ENCODE results near the gene SCFD1.

SCFD1 gene

DNA sequence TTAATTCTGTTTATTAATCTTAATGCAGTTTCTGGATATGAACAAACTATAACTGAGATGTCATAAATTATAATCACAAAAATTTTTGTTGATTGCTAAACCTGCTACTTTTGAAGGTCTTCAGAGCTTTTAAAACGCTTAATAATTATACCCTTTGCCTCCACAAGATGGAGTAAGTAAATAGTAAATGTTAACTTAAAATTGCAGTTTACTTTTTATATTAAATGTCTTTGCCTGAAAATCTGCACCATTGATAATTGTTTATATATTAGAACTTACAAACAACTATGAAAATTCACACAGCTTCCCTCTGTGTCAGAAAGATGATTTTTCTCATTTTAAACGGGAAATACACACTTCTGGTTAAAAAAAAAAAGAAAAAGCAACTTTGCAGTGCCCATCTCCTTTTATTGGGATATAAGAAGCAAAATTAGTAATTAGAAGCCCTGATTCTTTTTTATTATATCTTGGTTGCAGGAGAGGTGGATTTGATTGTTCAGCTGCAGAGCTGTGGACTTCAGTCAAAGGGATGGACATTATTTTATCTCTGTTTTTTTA lies 35.6 kb downstream of the SCFD1 start:
- TF ChIP-seq, protein P1, sequence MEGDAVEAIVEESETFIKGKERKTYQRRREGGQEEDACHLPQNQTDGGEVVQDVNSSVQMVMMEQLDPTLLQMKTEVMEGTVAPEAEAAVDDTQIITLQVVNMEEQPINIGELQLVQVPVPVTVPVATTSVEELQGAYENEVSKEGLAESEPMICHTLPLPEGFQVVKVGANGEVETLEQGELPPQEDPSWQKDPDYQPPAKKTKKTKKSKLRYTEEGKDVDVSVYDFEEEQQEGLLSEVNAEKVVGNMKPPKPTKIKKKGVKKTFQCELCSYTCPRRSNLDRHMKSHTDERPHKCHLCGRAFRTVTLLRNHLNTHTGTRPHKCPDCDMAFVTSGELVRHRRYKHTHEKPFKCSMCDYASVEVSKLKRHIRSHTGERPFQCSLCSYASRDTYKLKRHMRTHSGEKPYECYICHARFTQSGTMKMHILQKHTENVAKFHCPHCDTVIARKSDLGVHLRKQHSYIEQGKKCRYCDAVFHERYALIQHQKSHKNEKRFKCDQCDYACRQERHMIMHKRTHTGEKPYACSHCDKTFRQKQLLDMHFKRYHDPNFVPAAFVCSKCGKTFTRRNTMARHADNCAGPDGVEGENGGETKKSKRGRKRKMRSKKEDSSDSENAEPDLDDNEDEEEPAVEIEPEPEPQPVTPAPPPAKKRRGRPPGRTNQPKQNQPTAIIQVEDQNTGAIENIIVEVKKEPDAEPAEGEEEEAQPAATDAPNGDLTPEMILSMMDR (IDR thresholded peaks at IDR 0.05; ENCODE audit: low read depth, low read length, poor library complexity, severe bottlenecking): peak; percentile 28
- TF ChIP-seq EZH2phosphoT487 (IDR thresholded peaks at IDR 0.05; ENCODE audit: borderline replicate concordance, low read length): no peak
- peaks cover 79% of the 10 kb centered on the region for H3K36me3 ChIP-seq (ENCODE audit: control insufficient read depth, low read length)

DNA sequence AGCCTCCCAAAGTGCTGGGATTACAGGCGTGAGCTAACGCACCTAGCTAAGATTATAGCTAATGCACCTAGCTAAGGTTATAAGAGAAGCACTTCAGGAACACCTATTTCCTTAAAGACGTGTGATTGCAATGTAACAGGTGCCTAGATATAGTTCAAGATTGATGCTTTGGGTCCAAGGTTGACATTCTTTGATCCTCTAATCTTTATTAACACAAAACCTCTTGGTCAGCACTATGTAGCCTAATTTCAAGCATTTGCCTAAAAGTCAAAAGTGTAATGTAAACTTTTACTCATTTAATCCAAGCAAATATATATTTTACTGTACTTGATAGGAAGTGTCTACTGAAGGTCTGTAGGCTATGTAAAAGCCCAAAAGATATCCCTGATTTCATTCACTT lies 36.5 kb downstream of the SCFD1 start:
- H3K4me1 ChIP-seq (ENCODE audit: control insufficient read depth, low read length): no peaks in the 10 kb centered on the region
- no peak overlapping the region for H3K4me2 ChIP-seq (ENCODE audit: low read length)
- TF ChIP-seq EZH2phosphoT487 (IDR thresholded peaks at IDR 0.05; ENCODE audit: borderline replicate concordance, low read length): no peak
- TF ChIP-seq, protein P1 (IDR thresholded peaks at IDR 0.05; ENCODE audit: low read depth, low read length, poor library complexity, severe bottlenecking): no peak
- no peaks in the 10 kb centered on the region for H3K79me2 ChIP-seq (ENCODE audit: control insufficient read depth, low read length)
- no peak overlapping the region for H3K27ac ChIP-seq (ENCODE audit: low read depth, low read length)
- no peaks in the 10 kb centered on the region for H3K9me2 ChIP-seq (replicated peaks; ENCODE audit: control insufficient read depth, low read length)
- H3K9me3 ChIP-seq (ENCODE audit: control insufficient read depth, insufficient read depth, low read length): no peaks in the 10 kb centered on the region
- H4K20me1 ChIP-seq (ENCODE audit: control insufficient read depth, insufficient read depth, low read depth, low read length): no peaks in the 10 kb centered on the region
- H3F3A ChIP-seq (ENCODE audit: control insufficient read depth, insufficient read depth): 0 out of 2 replicates have a peak, but pooled peaks cover 5% of the 10 kb centered on the region
- H3K27me3 ChIP-seq (ENCODE audit: control insufficient read depth, low read length): no peaks in the 10 kb centered on the region
- peaks cover 84% of the 10 kb centered on the region for H3K36me3 ChIP-seq (ENCODE audit: control insufficient read depth, low read length)
- no peak overlapping the region for H3K4me3 ChIP-seq (ENCODE audit: low read length)

More for the DNA sequence above, 35.6 kb downstream of the SCFD1 start:
- 0 out of 2 replicates have a peak, but pooled peaks cover 5% of the 10 kb centered on the region for H3F3A ChIP-seq (ENCODE audit: control insufficient read depth, insufficient read depth)
- H3K27ac ChIP-seq (ENCODE audit: low read depth, low read length): no peak overlapping the region
- no peak overlapping the region for H3K4me3 ChIP-seq (ENCODE audit: low read length)
- H3K9me2 ChIP-seq (replicated peaks; ENCODE audit: control insufficient read depth, low read length): no peaks in the 10 kb centered on the region
- H4K20me1 ChIP-seq (ENCODE audit: control insufficient read depth, insufficient read depth, low read depth, low read length): no peaks in the 10 kb centered on the region
- H3K79me2 ChIP-seq (ENCODE audit: control insufficient read depth, low read length): no peaks in the 10 kb centered on the region
- H3K4me1 ChIP-seq (ENCODE audit: control insufficient read depth, low read length): no peaks in the 10 kb centered on the region
- no peak overlapping the region for H3K4me2 ChIP-seq (ENCODE audit: low read length)
- H3K27me3 ChIP-seq (ENCODE audit: control insufficient read depth, low read length): no peaks in the 10 kb centered on the region
- H3K9me3 ChIP-seq (ENCODE audit: control insufficient read depth, insufficient read depth, low read length): no peaks in the 10 kb centered on the region

DNA sequence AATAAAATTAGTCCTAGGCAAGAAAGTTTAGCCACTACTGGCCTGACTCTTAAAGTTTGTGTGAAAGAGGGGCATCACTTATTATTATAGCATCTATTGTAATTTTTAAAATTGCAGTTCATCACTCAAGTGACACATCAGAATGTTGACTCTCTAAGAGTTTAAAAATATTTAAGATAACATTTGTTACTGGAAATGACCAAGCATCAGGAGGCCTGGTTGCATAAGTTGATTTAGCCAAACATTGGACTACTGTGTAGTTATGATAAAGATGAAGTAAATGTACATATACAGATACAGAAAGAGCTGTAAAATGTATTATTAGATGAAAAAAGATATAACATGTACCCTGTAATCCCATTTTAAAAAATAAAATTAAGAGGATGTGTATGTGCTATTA lies 47.5 kb downstream of the SCFD1 start:
- Histone ChIP-seq H3K4me1 (ENCODE audit: control insufficient read depth, low read length) (no peaks in the 10 kb centered on the region), H3F3A (ENCODE audit: control insufficient read depth, insufficient read depth) (no peaks in the 10 kb centered on the region), H3K36me3 (ENCODE audit: control insufficient read depth, low read length) (peaks cover 9% of the 10 kb centered on the region; the same call in 1 of the 2 replicates), H3K9me3 (ENCODE audit: control insufficient read depth, insufficient read depth, low read length) (no peaks in the 10 kb centered on the region), H3K4me3 (ENCODE audit: low read length) (no peak overlapping the region), H3K4me2 (ENCODE audit: low read length) (no peak overlapping the region), H3K9me2 (replicated peaks; ENCODE audit: control insufficient read depth, low read length) (no peaks in the 10 kb centered on the region), H3K27me3 (ENCODE audit: control insufficient read depth, low read length) (no peaks in the 10 kb centered on the region), H3K79me2 (ENCODE audit: control insufficient read depth, low read length) (no peaks in the 10 kb centered on the region), H3K27ac (ENCODE audit: low read depth, low read length) (no peak overlapping the region), H4K20me1 (ENCODE audit: control insufficient read depth, insufficient read depth, low read depth, low read length) (no peaks in the 10 kb centered on the region)
- TF ChIP-seq EZH2phosphoT487 (IDR thresholded peaks at IDR 0.05; ENCODE audit: borderline replicate concordance, low read length): no peak
- TF ChIP-seq, protein P1 (IDR thresholded peaks at IDR 0.05; ENCODE audit: low read depth, low read length, poor library complexity, severe bottlenecking): no peak

Measured in DOHH2 (cell line).